NCI-H1048 (cell line): ENCODE measurements around the gene FRMD8.
A peak's percentile ranks its signal among the peaks of the same experiment; 100 is the strongest.

Experiments used
- DNase-seq: peaks from one replicate; lab custom pipeline; 2025; lab: John Stamatoyannopoulos, UW

Gene FRMD8

DNA sequence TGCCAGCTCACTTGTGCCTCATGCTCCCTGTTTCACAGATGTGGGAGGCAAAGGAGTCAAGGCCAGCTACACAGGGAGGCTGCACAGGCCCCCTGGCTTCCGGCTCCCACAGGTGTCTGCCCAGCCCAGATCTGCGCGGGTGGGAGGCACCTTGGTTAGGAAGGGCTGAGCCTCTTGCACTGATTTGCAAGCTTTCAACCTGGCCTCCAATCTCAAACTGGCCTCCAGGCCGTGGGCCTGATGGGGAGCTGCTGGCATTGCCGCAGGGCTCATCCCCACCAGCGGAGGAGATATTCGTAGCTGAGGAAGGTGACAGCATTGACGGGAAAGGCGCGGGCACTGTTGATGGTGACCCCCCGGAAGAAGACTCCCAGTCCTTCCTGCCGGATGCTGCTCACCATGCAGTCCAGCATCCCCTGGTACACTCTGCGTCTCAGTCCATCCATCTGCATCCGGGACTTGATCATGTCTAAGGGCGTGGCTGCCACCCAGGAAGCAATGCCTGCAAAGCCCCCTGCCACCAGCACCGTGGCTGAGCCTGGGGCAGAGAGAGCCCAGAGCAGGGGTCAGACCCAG, 10.2 kb upstream of the FRMD8 start:
- DNase-seq = no peak

DNA sequence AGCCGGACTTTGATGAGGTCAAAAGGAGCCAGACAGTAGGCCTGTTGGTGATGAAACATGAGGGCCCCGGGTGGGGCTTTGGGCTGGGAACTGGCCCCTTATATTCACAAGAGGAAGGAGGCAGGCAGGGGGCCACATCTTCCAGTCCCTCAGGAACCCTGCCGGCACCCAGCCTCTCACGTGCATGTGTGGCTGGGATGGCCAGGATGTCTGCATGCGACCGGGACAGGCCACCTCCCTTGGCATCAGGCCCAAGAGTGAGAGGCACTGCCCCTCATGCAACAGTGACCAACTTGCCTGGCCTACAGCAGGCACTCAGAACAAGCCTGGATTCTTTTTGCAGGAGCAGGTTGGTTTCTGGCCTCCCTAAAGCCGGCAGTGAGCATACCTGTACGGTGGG, 9.4 kb upstream of the FRMD8 start:
- DNase-seq = no peak

DNA sequence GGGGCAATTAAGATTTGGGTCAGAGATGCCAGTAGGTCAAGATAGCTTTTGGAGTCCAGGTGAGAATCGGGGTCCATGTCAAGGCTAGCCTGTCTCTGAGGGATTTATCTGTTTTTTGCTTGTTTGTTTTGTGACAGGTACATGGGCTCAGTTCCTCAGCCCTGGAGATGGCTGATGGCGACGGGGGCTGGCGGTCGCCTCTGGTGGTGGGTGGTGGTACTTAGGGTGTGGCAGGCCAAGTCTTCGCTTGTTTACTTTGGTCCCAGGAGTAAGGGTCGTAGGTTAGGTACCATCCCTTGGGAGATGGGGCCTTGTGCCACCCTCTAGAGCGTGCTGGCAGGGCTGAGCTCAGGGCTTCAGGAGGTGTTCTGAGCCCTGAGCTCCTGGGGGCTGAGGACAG, 8.7 kb upstream of the FRMD8 start:
- DNase-seq = no peak

DNA sequence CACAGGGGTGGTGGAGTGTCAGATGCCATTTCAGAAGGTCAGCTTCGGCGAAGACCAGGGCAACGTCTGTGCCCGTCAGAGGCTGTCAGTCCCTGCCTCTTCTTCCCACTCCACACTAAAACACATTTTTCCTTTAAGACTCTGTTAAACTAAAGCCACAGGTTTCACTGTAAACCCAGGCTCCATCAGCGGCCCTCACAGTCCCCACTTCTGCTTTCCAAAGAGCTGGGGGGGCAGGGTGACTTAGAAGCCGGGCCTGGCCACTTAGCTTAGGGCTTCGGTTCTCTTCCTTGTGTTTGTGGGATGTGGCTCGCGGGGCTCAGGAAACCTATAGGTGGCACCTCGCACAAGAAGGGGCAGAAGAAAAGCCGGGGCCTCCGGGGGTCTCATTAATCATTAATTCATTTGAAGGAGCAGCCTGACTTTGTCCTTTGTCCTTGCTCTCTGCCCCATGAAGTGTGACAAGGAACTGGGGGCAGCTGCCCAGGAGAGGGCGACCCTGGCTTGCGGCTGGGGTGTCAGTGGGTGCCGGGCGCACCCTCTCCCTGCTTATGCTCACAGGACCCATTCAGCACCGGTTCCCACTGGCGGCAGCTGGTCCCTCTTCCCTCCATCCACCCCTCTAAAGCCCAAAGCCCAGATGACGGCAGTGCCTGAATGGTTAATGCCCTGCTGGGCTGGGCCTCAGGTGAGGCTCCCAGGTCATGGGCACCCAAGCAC, 8.1 kb upstream of the FRMD8 start:
- no peak for DNase-seq

DNA sequence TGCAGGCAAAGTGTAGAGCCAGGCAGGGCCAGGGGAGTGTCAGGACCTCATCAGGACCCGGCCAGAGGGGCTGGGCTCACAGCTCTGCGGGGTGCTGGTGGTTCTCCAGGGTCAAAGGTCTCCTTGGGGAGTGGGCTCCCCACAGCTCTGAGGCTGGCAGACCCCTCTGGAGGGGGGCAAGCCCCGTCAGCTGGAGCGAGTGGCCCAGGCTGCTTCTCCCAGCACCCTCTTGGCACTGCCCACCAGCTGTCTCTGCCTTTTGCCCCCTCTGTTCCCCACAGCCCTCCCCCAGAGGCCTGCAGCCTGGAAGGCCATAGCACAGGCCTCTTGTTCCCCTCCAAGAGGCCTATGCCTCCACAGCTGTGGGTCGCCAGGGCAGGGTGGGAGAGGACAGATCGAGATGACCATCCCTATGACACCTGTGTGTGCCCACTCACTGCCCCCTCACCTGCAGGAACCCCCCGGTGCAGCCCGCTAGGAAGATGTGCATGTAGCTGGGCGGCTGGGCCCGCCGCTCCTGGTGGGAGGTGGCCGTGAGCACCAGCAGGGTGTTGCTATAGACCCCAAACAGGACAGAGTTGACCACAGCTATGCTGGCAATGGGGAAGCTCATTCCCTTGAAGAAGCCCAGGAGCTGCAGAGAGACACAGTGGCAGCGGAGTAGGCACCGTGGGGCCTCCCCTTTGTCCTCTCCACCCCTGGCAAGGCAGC, 7.4 kb upstream of the FRMD8 start:
- no peak for DNase-seq

DNA sequence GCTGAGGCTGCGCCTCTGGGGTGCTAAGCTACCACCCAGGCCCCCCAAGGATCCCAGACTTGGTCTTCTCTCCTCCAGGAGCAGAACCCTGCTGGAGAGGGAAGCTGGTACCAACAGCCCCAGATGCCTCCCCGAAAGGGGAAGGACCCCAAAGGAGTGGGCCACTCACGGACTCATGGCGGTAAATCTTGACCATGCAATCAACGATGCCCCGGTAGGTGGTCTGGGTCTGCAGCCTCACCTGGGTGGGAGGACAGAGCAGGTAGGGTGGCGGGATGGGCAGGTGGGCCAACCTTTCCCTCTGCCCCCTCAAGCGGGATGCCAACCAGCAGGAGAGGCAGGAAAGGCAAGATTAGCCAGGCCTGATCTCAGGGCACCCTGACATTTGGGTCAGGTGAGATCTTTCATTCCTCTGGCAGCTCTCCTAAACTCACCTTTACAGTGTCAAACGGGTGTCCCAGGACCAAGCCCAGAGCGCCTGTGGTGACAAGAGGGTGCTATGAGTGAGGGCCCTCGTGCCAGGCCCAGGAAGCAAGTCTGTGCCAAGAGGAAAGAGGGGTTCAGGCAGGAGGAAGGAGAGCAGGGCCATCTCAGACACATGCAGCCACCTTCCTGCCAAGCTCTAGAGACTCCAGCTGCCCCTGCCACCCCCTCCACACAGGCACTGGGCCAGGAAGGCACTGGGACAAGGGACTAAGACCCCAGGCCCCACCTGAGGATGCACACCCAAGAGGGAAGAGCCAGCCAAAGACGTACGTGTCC, 6.6 kb upstream of the FRMD8 start:
- DNase-seq = no peak

DNA sequence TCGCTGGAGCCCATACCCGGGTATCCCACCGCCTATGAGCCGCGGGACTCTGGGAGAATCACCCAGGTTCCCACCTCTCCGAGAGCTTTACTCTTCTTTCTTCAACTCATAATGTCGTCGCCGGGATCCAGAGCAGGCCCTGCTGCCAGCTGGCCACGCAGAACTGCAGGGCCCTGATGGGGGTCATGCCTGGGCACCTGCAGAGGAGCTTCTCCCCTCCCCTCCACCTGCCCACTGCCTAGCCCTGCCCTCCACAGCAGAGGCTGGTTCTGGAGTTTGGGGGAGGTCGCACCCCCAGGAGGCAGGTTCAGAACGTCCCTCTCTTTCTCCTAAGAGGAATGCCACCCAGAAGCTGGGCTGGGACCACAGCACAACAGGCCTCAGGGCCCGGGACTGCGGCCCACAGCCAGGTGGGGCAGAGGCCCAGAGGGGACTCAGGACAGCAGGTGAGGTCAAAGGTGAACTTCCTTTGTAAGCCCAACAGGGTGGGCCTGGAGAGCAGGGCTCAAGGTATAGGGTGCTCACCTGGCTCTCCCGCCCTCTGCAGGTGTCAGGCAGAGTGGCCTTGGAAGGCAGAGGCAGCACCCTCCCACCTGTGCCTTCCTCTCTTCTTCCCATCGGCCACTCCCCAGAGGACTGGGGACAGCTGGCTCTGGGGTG, 5.8 kb upstream of the FRMD8 start:
- DNase-seq = no peak

DNA sequence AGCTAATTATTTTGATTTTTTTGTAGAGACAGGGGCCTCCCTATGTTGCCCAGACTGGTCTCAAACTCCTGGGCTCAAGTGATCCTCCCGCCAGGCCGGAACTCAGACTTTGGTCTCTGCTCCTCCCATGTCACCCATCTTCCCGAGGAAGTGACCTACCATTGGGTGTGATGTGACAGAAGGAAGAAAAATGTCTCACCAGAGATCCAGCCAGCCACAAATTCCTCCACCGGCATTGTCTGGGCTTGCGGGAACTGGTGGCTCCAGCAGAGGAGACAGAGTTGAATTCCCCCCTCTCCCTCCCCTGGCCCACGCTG, 4.8 kb upstream of the FRMD8 start:
- no peak for DNase-seq

DNA sequence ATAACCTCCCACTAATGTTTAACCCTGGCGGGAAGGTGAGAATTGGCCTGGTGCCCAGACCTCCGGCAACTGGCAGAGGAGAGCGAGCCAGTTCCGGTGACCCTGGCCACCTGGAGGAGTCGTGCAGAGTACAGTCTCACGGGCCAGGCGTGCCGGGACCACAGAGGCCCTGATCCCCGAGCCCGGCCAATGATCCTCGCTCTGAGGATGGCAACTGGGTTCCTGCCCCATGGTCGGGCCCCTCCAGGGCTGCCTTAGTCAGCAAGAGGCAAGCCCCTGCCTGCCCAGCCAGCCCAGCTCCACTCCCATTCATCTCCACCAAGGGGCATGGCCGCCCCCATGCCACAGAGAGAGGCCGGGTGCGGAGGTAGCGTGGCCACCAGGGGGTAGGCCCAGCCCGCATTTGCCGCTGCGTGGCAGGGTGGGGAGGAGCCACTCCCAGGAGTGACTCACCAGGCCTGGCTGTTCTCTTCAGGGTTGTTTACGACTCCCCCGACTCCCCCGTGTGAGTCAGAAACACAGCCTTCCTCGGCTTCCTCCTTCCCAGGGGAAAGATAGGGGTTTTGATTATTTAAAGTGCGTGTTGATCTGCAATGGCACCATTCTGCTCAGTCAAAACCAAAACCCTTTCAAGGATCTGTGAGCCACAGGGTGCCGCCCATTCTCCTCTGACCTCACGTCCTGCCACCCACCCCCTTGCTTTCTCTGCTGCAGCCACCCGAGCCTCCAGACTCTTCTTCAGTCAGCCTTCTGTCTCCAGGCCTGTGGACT, 4.2 kb upstream of the FRMD8 start, which contains the start of gene SLC25A45:
SLC25A45 (minus strand) TSS at position 614 of the 771 bp plus-strand sequence. CDS start 695 bp downstream, outside the sequence.
- peak; percentile 46 for DNase-seq

DNA sequence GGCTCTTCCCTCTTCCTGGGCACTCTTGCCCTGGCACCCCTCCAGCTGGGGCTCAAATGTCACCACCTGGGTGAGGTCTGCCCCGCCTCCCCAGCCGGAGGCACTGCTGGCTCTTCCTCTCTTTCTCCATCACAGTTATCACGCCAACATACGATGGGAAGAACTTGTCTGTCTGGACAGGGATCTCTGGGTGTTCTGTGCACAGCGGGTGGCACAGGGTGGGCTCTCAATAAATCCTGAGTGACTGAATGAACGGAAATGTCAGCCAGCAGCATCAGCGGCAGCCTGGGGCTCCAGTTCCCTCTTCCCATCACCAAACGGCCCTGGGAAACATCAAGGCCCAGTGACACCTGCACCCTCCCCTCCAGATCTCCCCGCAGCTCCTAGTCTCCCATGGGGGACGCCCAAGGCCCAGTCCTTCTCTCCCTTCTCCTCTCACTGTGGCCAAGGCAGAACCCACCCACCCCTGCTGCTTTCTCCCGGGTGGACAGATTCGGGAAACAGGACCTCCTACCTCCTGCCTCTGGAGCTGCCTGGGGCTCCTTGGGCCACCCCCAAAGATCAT, 3.6 kb upstream of the FRMD8 start:
- DNase-seq = no peak

DNA sequence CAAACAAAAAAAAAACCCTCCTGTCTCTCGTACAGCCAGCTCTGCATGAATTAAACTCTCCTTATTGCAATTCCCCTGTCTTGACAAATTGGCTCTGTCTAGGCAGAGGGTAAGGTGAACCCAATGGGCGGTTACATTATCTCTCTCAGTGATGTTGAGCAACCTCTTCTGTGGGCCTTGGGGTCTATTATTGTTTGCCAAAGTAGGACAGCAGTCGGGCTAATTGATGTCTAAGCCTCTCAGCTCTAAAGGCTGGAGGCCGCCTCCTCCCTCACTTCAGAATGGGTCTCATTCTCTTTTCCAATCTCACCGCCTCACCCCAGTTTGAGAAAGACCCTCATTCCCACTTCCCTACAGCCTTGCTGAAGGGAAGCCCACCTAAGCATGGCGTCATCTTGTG, 2.7 kb upstream of the FRMD8 start:
- no peak for DNase-seq

DNA sequence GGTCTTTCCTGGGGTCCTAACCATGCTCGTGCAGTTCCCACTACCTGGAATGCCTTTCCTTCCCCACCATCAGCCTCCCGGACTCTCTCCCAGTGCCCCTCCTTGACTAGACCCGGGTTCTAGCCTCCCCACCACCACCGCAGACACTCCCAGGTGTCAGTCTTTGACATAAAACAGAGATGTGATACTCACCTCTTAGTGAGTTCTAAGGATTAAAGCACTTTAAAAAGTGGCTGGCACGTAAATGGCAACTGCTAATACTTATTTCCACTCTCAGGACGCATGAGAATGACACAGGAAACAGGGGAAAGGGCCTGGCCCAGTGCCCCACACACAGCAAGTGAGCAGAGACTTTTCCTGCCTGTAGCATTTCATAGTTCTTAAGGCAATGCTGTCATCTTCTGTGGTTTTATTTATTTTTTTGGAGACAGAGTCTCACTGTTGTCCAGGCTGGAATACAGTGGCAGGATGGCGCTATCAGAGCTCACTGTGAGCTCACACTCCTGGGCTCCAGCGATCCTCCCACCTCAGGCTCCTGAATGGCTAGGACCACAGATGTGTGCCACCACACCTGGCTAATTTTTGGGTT, 2.0 kb upstream of the FRMD8 start:
- DNase-seq = no peak

DNA sequence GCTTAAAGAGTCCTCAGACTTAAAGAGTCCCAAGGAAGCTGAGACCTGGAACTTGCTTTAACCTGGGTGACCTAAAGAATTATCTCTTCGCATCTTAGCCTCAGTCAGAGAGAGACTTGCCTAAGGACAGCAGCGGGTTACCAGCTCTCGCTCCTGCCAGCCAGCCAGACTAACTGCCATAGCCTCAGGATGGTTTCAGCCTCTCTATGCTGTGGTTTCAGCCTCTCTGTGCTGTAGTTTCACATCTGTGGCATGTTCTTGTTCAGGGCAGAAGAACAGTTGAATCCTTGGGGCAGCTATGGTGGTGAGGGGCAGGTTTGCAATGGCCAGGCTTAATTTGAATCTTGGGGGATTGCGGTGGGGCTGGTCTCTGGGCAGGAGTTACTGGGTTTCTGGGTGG, 2.3 kb downstream of the FRMD8 start:
- no peak for DNase-seq

DNA sequence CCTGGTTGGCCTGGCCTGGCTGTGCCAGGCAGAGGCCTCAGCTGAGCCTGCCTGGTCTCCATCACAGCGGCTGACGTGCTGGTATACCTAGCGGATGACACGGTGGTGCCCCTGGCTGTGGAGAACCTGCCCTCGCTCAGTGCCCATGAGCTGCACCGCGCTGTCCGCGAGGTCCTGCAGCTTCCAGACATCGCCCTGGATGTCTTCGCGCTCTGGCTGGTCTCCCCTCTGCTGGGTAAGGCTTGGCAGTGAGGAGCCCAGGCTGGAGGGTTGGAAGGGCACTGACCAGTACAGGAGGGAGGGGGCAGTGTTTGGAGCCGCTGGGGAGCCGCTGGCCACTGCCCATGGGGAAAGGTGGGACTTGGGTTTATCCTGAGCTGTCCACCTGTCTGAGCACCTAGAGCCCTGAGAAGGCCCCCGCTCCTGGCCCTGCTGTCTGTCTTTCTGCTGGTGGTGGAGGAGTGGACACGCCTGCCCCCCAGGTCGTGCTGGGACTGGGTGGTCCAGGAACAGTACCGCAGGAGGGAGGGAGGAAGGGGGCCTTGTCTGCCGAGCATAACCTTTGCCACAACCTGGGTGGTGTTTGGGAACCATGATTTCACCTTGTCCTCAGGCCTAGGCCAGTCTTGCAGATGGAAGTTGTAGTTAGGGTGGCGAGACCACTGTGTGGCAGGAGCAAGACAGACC, 3.0 kb downstream of the FRMD8 start:
- DNase-seq = no peak

DNA sequence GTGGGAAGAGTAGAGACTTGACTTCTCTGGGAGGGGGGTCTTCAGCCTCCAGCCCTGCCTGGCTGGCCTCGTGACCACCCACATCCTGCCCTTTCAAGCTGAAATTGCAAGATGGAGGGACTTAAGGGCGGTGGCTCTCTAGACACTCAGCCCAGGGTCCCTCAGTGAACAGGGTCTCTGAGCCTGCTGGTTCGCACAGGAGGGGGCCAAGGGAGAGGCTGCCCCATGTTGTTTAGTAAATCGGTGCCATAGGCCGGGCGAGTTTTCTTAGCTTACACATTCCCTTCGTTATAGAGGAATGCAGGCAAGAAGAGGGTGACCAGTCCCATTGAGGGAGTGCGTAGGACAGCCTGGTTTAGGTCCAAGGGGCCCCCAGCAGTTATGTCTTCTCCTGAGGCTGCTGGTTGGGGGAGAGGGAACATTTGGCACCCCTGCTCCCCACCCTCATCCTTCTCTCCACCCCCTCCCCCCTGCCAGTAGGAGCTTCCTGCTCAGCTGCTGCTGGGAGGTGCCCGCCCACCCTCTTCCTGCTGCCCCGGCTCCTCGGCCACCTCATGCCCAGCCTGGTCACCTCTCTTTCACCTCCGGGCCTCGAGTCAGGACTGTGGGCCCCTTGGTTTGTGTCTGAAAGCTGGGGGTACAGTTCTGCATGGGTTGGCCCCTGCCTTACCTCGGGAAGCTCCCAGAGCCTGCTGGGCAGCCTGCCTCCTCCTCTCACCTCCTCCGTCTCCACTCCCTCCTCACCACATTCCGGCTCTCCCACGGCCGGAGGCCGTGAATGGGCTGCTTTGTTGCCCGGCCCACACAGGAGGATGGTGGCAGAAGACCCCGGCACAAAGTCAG, 3.9 kb downstream of the FRMD8 start:
- DNase-seq = no peak

DNA sequence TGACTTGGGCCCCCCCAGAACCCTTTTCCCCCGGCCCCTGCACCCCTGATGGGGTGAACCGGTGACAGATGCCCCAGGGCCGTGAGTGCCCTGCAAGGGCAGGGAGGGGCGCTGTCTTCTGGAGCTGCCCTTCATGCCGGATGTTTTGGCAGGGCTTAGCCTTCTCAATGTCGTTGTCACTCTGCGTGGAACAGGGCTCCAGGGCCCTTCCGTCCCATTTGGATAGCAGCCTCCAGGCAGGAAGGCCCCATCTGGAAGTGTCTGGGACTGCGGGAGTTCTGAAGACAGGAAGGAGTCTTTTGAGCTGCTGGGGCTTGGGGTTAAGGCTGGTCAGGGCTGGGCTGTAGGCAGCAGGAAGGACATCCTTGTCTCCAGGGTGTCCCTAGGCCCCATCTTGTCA, 4.6 kb downstream of the FRMD8 start:
- DNase-seq = no peak

DNA sequence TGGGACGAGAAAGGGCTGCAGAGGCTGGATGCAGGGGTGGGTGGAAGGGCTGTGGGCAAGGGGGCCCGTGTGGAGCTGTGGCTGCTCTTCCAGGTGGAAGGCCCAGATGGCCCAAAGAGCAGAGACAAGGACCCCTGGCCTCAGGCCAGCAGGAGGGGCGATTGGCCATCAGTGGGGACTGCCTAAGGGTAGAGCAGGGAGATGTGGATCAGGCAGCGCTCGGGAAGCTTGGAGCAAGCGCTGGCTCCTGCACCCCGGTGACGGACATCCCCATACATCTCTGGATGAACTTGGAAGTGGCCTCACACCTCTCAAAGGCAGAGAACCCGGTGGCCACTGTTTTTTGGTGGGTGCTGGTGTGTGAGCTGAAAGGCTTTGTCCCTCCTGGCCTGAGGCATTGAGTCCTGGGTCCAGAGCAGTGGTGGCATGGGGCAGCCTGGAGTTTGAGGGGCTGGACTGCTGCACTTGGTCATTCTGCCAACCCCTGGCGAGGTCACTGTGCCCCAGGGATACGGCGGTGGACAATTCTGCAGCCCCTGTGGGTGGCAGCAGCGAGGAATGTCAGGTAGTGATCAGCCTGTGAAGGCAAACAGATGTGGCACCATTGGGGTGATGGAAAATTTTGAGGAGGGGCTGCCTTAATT, 5.9 kb downstream of the FRMD8 start:
- DNase-seq = no peak

DNA sequence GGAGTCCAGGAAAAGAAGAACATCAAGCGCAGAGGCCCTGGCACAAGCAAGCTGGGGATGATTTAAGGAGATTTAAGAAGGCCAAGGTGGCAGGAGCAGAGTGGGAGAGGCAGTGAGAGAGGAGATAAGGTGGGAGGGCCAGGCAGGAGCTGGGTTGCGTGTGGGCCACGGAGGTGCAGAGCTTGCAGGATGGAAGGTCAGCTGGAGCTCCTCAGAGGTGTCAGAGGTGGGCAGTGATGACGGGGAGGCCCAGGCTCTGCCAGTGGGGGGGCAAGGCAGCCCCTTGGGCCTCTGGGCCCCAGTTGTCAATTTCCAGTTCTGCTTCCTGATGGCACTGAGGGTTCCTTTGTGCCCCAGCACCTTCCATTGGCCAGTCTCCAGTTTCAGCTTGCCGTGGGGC, 6.5 kb downstream of the FRMD8 start:
- DNase-seq = no peak
